ENCODE measurements around the gene DARS1.
"Not testable (repeated sequence)": the region's sequence is repeated elsewhere in the genome, so short reads cannot be mapped to it uniquely, and the experiment has no call there.

The DARS1 gene

GRCh38 chr2:135882415-135882814 is 103.0 kb downstream of the DARS1 start:
- DNase-seq (ENCODE audit: low spot score) = no peak

DNA sequence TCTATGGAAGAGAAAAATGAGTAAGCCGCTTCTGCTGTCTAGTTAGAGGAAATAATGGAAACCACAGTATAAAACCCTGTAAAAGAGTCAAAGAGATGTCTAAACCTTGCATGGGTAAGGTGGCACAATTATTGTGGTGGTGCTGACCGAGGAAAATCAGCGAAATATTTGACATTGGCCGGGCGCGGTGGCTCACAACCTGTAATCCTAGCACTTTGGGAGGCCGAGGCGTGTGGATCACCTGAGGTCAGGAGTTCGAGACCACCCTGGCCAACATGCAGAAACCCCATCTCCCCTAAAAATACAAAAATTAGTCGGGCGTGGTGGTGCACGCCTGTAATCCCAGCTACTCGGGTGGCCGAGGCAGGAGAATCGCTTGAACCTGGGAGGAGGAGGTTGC is 108.7 kb downstream of the DARS1 start:
- not testable (repeated sequence) for DNase-seq (ENCODE audit: low spot score)

GRCh38 chr2:135876066-135876711 is 109.2 kb downstream of the DARS1 start, which contains the start of gene MCM6:
MCM6 (minus strand) TSS chr2:135876443; CDS start chr2:135876365, 78 bp downstream.
- DNase-seq (ENCODE audit: low spot score) = peak; percentile 99

DNA sequence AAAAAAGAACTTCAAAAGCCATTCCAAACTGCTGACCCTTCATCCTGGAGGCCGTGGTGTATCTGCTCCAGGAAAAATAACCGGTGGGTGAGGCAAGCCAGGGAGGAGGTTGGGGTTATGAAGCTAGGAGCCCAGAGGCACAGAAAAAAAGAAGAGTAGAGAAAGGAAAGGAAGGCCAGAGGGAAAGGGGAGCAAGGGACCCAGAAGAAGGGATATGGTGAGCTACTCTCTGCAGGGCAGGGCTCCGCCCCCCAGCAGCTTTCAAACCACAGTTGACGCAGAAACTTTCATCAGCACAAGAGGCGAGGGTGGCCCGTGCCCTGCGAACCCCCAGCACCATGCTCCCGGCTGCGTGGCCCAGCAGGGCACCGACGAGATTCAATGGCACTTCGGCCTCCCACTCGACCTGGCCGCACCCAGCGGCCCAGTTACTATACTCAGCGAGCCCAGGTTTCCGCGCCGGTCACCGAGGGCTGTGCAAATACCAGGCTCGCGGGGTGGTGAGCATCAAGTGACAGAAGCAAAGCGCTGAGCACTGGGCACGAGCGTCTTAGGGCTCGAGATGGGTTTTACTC is 109.8 kb downstream of the DARS1 start:
- DNase-seq (ENCODE audit: low spot score) = peak; percentile 59

GRCh38 chr2:135874777-135875365 is 110.6 kb downstream of the DARS1 start:
- no peak for DNase-seq (ENCODE audit: low spot score)

DNA sequence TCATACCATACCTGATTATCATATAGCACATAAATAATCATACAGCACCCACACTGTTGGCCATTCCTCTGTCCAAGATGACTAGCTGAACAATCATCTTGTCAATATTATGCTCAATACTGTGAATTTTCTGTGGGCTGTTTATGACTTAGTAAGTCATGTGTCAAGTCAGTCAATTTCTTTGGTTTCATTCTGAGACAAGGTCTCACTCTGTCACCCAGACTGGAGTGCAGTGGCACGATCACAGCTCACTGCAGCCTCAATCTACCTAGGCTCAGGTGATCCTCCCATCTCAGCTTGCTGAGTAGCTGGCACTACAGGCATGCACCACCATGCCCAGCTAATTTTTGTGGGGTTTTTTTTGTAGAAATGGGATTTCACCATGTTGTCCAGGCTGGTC is 114.9 kb downstream of the DARS1 start:
- DNase-seq (ENCODE audit: low spot score) = no peak

GRCh38 chr2:135863233-135863632 is 122.2 kb downstream of the DARS1 start:
- no peak for DNase-seq (ENCODE audit: low spot score)

DNA sequence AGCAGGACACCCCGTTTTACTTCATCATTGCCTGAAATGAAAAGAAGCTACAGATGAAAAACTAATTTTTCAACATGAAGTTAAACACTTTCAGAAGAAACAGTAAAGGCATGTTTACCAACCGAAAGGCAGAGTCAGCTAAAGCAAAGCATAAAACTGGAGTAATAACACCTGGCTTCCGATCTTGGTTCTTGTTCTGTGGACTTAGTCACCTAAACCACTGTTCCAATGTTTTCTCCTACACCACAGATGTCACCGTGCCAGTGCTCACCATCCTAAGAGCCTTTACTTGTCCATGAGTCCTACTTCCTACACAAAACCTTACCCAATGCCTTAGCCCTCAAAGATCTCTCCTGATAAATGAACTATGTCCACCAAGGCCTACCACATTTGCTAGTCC is 122.7 kb downstream of the DARS1 start:
- no peak for DNase-seq (ENCODE audit: low spot score)

Data from AG08395 (cell line).